Gastroesophageal sphincter (tissue), 3 donors: ENCODE measurements around the gene ITPKB.

Experiments
- EP300 ChIP-seq: sonication (generic); formaldehyde crosslinking; IDR thresholded peaks from one replicate; pipeline ENCODE4 v1.6.1; 2017; ENCODE audit warnings: antibody characterized with exemption, mild to moderate bottlenecking
- POLR2A ChIP-seq, 2 donors: fragments of 450-650 bp; IDR thresholded peaks; one replicate each; pipeline ENCODE4 v1.6.1; 2017; ENCODE audit warnings: antibody characterized with exemption in 2 of 2, mild to moderate bottlenecking in 2 of 2, moderate library complexity in 1 of 2
- POLR2AphosphoS5 ChIP-seq: sonication (generic); formaldehyde crosslinking; IDR thresholded peaks from one replicate; pipeline ENCODE4 v1.6.1; 2017; ENCODE audit warnings: antibody characterized with exemption
- TF ChIP-seq, protein P1 (sequence below), 4 experiments: fragments of 200-600 bp in 2 of 4; fragments of 450-650 bp in 2 of 4; sonication (generic) in 1 of 4; IDR thresholded peaks; one replicate each; pipeline ENCODE4 v1.5.1; 2017 to 2019; ENCODE audit warnings: antibody characterized with exemption in 4 of 4, mild to moderate bottlenecking in 2 of 4, moderate library complexity in 2 of 4

GRCh38 chr1:226730836-226731235 lies 8.2 kb downstream of the ITPKB start:
- TF ChIP-seq POLR2A (IDR thresholded peaks at IDR 0.05) (no peak), POLR2AphosphoS5 (no peak), EP300 (no peak)
- TF ChIP-seq, protein P1, sequence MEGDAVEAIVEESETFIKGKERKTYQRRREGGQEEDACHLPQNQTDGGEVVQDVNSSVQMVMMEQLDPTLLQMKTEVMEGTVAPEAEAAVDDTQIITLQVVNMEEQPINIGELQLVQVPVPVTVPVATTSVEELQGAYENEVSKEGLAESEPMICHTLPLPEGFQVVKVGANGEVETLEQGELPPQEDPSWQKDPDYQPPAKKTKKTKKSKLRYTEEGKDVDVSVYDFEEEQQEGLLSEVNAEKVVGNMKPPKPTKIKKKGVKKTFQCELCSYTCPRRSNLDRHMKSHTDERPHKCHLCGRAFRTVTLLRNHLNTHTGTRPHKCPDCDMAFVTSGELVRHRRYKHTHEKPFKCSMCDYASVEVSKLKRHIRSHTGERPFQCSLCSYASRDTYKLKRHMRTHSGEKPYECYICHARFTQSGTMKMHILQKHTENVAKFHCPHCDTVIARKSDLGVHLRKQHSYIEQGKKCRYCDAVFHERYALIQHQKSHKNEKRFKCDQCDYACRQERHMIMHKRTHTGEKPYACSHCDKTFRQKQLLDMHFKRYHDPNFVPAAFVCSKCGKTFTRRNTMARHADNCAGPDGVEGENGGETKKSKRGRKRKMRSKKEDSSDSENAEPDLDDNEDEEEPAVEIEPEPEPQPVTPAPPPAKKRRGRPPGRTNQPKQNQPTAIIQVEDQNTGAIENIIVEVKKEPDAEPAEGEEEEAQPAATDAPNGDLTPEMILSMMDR (IDR thresholded peaks at IDR 0.05) = no peak
